Liver (tissue), 9 donors: ENCODE data around the gene MFNG. TPM values are rescaled to one million over a fixed set of nuclear protein-coding genes. Genes with fewer than 3 reads are reported as not detected.

ENCODE experiments used
- DNase-seq: peaks from one replicate; pipeline ENCODE4 v3.0.0-alpha.2; 2017; ENCODE audit warnings: low spot score
- H3K27ac ChIP-seq, 2 donors: one replicate each; pipeline ENCODE4 v1.7.0; 2013; ENCODE audit warnings: inconsistent platforms in 2 of 2, low read length in 2 of 2, control low read depth in 1 of 2, low read depth in 1 of 2, mild to moderate bottlenecking in 1 of 2
- H3K27me3 ChIP-seq, 4 donors: one replicate each; pipeline versions ENCODE4 v1.6.1 to v1.7.0; 2013; ENCODE audit warnings: low read length in 3 of 4, inconsistent platforms in 1 of 4, mild to moderate bottlenecking in 1 of 4, moderate library complexity in 1 of 4; ENCODE audit not compliant: control insufficient read depth in 4 of 4, insufficient read depth in 4 of 4
- H3K36me3 ChIP-seq, 4 donors: one replicate each; pipeline versions ENCODE4 v1.6.1 to v1.7.0; 2013; ENCODE audit warnings: low read length in 3 of 4, mild to moderate bottlenecking in 3 of 4, low read depth in 1 of 4, moderate library complexity in 1 of 4; ENCODE audit not compliant: control insufficient read depth in 4 of 4, insufficient read depth in 3 of 4
- H3K4me1 ChIP-seq, 4 donors: one replicate each; pipeline versions ENCODE4 v1.6.1 to v1.7.0; 2013; ENCODE audit warnings: low read length in 3 of 4, mild to moderate bottlenecking in 3 of 4, moderate library complexity in 1 of 4; ENCODE audit not compliant: control insufficient read depth in 4 of 4, insufficient read depth in 4 of 4
- H3K4me3 ChIP-seq, 3 donors: one replicate each; pipeline versions ENCODE4 v1.6.1 to v1.7.0; 2013; ENCODE audit warnings: low read length in 3 of 3, control low read depth in 1 of 3, low read depth in 1 of 3, mild to moderate bottlenecking in 1 of 3
- H3K9ac ChIP-seq, 2 donors: one replicate each; pipeline ENCODE4 v1.7.0; 2013; ENCODE audit warnings: low read length in 2 of 2, mild to moderate bottlenecking in 2 of 2, moderate library complexity in 2 of 2, control low read depth in 1 of 2, low read depth in 1 of 2
- H3K9me3 ChIP-seq, 4 donors: one replicate each; pipeline versions ENCODE4 v1.6.1 to v1.7.0; 2013; ENCODE audit warnings: low read length in 3 of 4; ENCODE audit not compliant: control insufficient read depth in 4 of 4
- EGR1 ChIP-seq, 2 donors: IDR thresholded peaks; 2 replicates each; pipeline ENCODE4 v1.6.1; 2016 to 2018; ENCODE audit warnings: antibody characterized with exemption in 2 of 2, low read depth in 2 of 2
- FOXA1 ChIP-seq: IDR thresholded peaks from 2 replicates; pipeline ENCODE4 v1.6.1; 2016; ENCODE audit warnings: antibody characterized with exemption
- FOXA2 ChIP-seq: IDR thresholded peaks from 2 replicates; pipeline ENCODE4 v1.6.1; 2016; ENCODE audit warnings: antibody characterized with exemption
- GABPA ChIP-seq, 2 donors: IDR thresholded peaks in 1 of 2; conservative IDR thresholded peaks in 1 of 2; 2 replicates each; pipeline ENCODE4 v1.6.1; 2016; ENCODE audit warnings: antibody characterized with exemption in 2 of 2, mild to moderate bottlenecking in 1 of 2, moderate library complexity in 1 of 2
- HNF4A ChIP-seq, 2 donors: conservative IDR thresholded peaks; 2 replicates each; pipeline ENCODE4 v1.6.1; 2016; ENCODE audit warnings: antibody characterized with exemption in 2 of 2, mild to moderate bottlenecking in 2 of 2
- HNF4G ChIP-seq: IDR thresholded peaks from 2 replicates; pipeline ENCODE4 v1.6.1; 2016; ENCODE audit warnings: antibody characterized with exemption
- JUND ChIP-seq, 2 donors: IDR thresholded peaks; 2 replicates each; pipeline ENCODE4 v1.6.1; 2016; ENCODE audit warnings: antibody characterized with exemption in 2 of 2
- NR2F2 ChIP-seq: IDR thresholded peaks from 2 replicates; pipeline ENCODE4 v1.6.1; 2016; ENCODE audit warnings: antibody characterized with exemption
- RXRA ChIP-seq, 2 donors: IDR thresholded peaks; 2 replicates each; pipeline ENCODE4 v1.6.1; 2017 to 2018; ENCODE audit warnings: antibody characterized with exemption in 2 of 2, mild to moderate bottlenecking in 1 of 2
- SP1 ChIP-seq: IDR thresholded peaks from 2 replicates; pipeline ENCODE4 v1.6.1; 2018; ENCODE audit warnings: antibody characterized with exemption, mild to moderate bottlenecking
- YY1 ChIP-seq: IDR thresholded peaks from 2 replicates; pipeline ENCODE4 v1.6.1; 2016; ENCODE audit warnings: antibody characterized with exemption, mild to moderate bottlenecking
- WGBS: extraction: QIAGEN DNeasy Blood & Tissue Kit; methylation state at CpG from one replicate; pipeline ENCODE4 v1.1.7; 2013; 5-methylcytosine and 5-hydroxymethylcytosine counted together
- polyA plus RNA-seq, 2 donors: library from polyadenylated mRNA; stranded (reverse) in 1 of 2; unstranded in 1 of 2; fragments of 200-250 nt in 1 of 2; fragments of >200 nt in 1 of 2; fragmentation: Nextera tagmentation in 1 of 2; extraction: Ambion mirVana in 1 of 2; gene quantifications; one replicate each; pipeline versions ENCODE4 v1.2.1 to v1.2.3, GENCODE V29; 2013 to 2015
- total RNA-seq, 2 donors: library from RNA; depleted of rRNA; stranded (reverse); fragments of >200 nt; gene quantifications; one replicate each; pipeline ENCODE4 v1.2.3, GENCODE V29; 2014
- TF ChIP-seq, protein P1 (sequence below): IDR thresholded peaks from 2 replicates; pipeline ENCODE4 v1.6.1; 2016; ENCODE audit warnings: antibody characterized with exemption, mild to moderate bottlenecking
- TF ChIP-seq, protein P2 (sequence below): IDR thresholded peaks from 2 replicates; pipeline ENCODE4 v1.6.1; 2016; ENCODE audit warnings: antibody characterized with exemption
- TF ChIP-seq, protein P3 (sequence below): IDR thresholded peaks from 2 replicates; pipeline ENCODE4 v1.6.1; 2016; ENCODE audit warnings: antibody characterized with exemption
- donor health status: healthy.
- donor health status: healthy.
- donor health status: healthy.
- donor health status: healthy.
- donor health status: healthy.

The MFNG gene
- total and polyA plus RNA-seq, 4 donors = 5.0 to 10.7 (median 7.4) TPM

DNA sequence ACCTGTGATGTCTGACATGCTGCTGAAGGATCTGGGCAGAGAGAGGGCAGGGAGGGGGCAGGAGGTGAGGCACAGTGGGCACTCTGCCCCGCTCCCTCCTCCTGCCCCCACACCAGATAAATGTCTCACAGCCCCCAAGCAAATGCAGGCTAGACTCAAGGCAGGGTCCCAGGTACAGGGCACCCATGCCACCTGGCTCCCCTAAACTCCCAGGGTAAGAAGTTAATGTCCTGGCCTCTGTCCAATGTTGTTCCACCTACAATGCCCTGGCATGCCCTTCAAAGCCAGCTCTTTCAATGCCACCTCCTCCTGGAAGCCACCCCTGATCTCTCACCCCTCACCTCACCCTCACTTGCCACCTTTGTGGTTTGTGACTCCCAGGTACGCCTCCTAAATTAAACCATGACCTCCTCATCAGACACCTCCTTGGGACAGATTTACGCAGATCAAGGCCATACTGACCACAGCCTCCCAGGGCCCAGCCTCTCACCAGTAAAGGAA, 17.0 kb upstream of the MFNG start (continued):
- TF ChIP-seq, protein P1, sequence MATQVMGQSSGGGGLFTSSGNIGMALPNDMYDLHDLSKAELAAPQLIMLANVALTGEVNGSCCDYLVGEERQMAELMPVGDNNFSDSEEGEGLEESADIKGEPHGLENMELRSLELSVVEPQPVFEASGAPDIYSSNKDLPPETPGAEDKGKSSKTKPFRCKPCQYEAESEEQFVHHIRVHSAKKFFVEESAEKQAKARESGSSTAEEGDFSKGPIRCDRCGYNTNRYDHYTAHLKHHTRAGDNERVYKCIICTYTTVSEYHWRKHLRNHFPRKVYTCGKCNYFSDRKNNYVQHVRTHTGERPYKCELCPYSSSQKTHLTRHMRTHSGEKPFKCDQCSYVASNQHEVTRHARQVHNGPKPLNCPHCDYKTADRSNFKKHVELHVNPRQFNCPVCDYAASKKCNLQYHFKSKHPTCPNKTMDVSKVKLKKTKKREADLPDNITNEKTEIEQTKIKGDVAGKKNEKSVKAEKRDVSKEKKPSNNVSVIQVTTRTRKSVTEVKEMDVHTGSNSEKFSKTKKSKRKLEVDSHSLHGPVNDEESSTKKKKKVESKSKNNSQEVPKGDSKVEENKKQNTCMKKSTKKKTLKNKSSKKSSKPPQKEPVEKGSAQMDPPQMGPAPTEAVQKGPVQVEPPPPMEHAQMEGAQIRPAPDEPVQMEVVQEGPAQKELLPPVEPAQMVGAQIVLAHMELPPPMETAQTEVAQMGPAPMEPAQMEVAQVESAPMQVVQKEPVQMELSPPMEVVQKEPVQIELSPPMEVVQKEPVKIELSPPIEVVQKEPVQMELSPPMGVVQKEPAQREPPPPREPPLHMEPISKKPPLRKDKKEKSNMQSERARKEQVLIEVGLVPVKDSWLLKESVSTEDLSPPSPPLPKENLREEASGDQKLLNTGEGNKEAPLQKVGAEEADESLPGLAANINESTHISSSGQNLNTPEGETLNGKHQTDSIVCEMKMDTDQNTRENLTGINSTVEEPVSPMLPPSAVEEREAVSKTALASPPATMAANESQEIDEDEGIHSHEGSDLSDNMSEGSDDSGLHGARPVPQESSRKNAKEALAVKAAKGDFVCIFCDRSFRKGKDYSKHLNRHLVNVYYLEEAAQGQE = no peak

DNA sequence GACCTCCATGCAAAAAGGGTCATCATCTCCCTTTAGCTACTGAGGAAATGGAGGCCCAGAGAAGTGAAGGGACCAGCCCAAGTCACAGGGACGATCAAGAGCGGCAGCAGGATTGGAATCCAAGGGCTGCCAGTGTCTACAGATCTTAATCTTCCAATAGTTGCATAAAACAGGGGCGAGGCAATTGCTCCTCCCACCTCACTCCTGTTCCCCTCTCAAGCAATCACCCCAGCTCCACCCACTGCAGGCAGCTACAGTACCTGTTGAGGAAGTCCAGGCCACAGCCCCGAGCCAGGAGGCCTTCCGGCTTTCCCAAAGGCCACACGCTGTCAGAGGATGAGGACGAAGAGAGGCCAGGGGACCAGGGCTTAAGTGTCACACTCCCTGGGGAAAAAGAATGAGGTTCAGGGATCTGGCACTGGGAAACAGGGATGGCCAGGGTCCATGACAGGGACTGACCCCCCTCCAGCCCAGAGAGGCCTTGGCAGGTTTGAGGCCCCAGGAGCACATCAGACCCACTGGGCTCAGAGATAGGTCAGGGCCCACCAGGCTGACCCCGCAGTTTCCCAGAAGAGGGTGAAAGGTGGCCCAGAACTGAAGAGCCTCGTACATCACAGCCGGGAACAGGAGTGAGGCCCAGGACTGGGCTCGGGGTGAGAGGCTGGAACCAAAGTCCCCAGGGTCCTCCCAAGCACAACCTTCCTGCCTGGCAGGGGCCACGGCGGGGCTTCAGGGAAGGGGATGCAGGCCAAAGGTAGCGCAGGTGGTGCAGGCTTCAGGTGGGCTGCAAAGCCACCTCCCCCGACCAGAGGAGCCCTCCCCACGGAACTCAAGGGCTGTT, 16.4 kb upstream of the MFNG start:
- Histone ChIP-seq H3K9ac (peak overlapping the region; percentile 42 to 63), H3K36me3 (peaks cover 0 to 4% (median 1%) of the 10 kb centered on the region in 4 donors), H3K4me3 (no peak overlapping the region), H3K27ac (peak overlapping the region; percentile 92 to 98), H3K4me1 (peaks cover 25 to 55% (median 45%) of the 10 kb centered on the region in 4 donors), H3K9me3 (no peaks in the 10 kb centered on the region), H3K27me3 (no peaks in the 10 kb centered on the region)
- TF ChIP-seq, protein P1 = peak; percentile 86
- TF ChIP-seq NR2F2 = peak; percentile 45
- no peak for TF ChIP-seq HNF4G
- TF ChIP-seq, protein P2, sequence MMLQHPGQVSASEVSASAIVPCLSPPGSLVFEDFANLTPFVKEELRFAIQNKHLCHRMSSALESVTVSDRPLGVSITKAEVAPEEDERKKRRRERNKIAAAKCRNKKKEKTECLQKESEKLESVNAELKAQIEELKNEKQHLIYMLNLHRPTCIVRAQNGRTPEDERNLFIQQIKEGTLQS = no peak
- peak; percentile 10 for TF ChIP-seq FOXA2
- TF ChIP-seq GABPA (IDR thresholded peaks at IDR 0.05 in 1 of 2, conservative IDR thresholded peaks at IDR 0.05 in 1 of 2) = peak in 1 of 2 donors; percentile 65
- TF ChIP-seq FOXA1 = peak; percentile 10
- peak; percentile 45 for TF ChIP-seq SP1
- peak; percentile 37 to 61 for TF ChIP-seq JUND (IDR thresholded peaks at IDR 0.05)
- peak; percentile 30 for TF ChIP-seq YY1
- no peak for TF ChIP-seq EGR1 (IDR thresholded peaks at IDR 0.05; ENCODE audit: low read depth in 2 of 2)
- peak in 1 of 2 donors; percentile 82 for TF ChIP-seq RXRA (IDR thresholded peaks at IDR 0.05)
- TF ChIP-seq HNF4A (conservative IDR thresholded peaks at IDR 0.05) = peak; percentile 54 to 69
- TF ChIP-seq, protein P3, sequence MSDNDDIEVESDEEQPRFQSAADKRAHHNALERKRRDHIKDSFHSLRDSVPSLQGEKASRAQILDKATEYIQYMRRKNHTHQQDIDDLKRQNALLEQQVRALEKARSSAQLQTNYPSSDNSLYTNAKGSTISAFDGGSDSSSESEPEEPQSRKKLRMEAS = no peak
- no peak for DNase-seq
- 43% methylated on average over 16 of the region's 16 CpGs for WGBS
